Right cardiac atrium (tissue), 5 donors: ENCODE results near the gene MYO19. TPM values are rescaled to one million over a fixed set of nuclear protein-coding genes. Genes with fewer than 3 reads are reported as not detected.
"Not testable (repeated sequence)": the region's sequence is repeated elsewhere in the genome, so short reads cannot be mapped to it uniquely, and the experiment has no call there.

Source experiments
- ATAC-seq, 2 donors: fragments of 200-7000 bp; cut with Tn5 transposase; one replicate each; pipeline versions ENCODE4 v1.8.0 to v1.9.1; 2020; ENCODE audit warnings: moderate library complexity in 2 of 2, mild to moderate bottlenecking in 1 of 2
- DNase-seq, 3 donors: peaks; one replicate each; pipeline ENCODE4 v3.0.0-alpha.2; 2020
- H3K27ac ChIP-seq: one replicate; pipeline ENCODE4 v1.5.1; 2013; ENCODE audit warnings: mild to moderate bottlenecking, low read length, control low read depth, moderate library complexity
- H3K27me3 ChIP-seq: one replicate; pipeline ENCODE4 v1.6.1; 2013; ENCODE audit not compliant: control insufficient read depth, insufficient read depth
- H3K4me1 ChIP-seq: one replicate; pipeline ENCODE4 v1.6.1; 2013; ENCODE audit warnings: low read length; ENCODE audit not compliant: control insufficient read depth, insufficient read depth
- H3K4me3 ChIP-seq: one replicate; pipeline ENCODE4 v1.5.1; 2013; ENCODE audit warnings: low read length, control low read depth
- H3K9me3 ChIP-seq: one replicate; pipeline ENCODE4 v1.6.1; 2013; ENCODE audit warnings: low read length; ENCODE audit not compliant: control insufficient read depth
- WGBS: extraction: QIAGEN DNeasy Blood & Tissue Kit; methylation state at CpG from one replicate; pipeline ENCODE4 v1.1.7; 2013; 5-methylcytosine and 5-hydroxymethylcytosine counted together
- intact Hi-C, 4 donors: fragments of 100-400 bp; cut with DNase I; formaldehyde crosslinking; loops; one replicate each; pipeline versions ENCODE4 v1.11.0 to v1.14.0; 2022 to 2023
- polyA plus RNA-seq: library from polyadenylated mRNA; stranded (reverse); fragments of 200-250 nt; gene quantifications from one replicate; pipeline ENCODE4 v1.2.3, GENCODE V29; 2013
- total RNA-seq, 4 donors: library from RNA; stranded (reverse); fragmentation: NEBNext Ultra II Directional; extraction: Animal tissue kit (Norgen Biotek cat#: 25700); gene quantifications; one replicate each; pipeline ENCODE4 v1.2.1, GENCODE V29; 2021
- donor health status: healthy with polysubstance abuse.
- donor health status: DM: no; HTN: yes; CAD: no.
- donor health status: DM: no; HTN: no; CAD: no.
- donor health status: DM: no; HTN: yes; CAD: no; lungs with severe emphysema.
- donor health status: DM: yes; HTN: yes; CAD: no.

Gene MYO19
- total and polyA plus RNA-seq, 5 donors: 10.7 to 21.4 (median 16.2) TPM

- 64% methylated on average over 9 of the region's 9 CpGs for WGBS
Observed at GRCh38 chr17:36498155-36498554, 36.5 kb downstream of the MYO19 start.

GRCh38 chr17:36496018-36496789, 38.5 kb downstream of the MYO19 start:
- no peak for DNase-seq
- ATAC-seq: no peak
- 78% methylated on average over 9 of the region's 9 CpGs for WGBS
- H3K27me3 ChIP-seq: no peaks in the 10 kb centered on the region
- H3K9me3 ChIP-seq: no peaks in the 10 kb centered on the region
- no peak overlapping the region for H3K4me3 ChIP-seq
- intact Hi-C loops: no loop called here
- H3K4me1 ChIP-seq: no peaks in the 10 kb centered on the region
- no peak overlapping the region for H3K27ac ChIP-seq

More at GRCh38 chr17:36498155-36498554, 36.5 kb downstream of the MYO19 start:
- Histone ChIP-seq H3K27me3 (no peaks in the 10 kb centered on the region), H3K4me3 (no peak overlapping the region), H3K9me3 (no peaks in the 10 kb centered on the region), H3K27ac (no peak overlapping the region), H3K4me1 (no peaks in the 10 kb centered on the region)
- intact Hi-C loops: no loop called here
- DNase-seq (no peak), ATAC-seq (peak; percentile 20 to 33)

GRCh38 chr17:36495076-36495578, 39.5 kb downstream of the MYO19 start:
- no peaks in the 10 kb centered on the region for H3K27me3 ChIP-seq
- H3K4me3 ChIP-seq: no peak overlapping the region
- intact Hi-C loops: no loop called here
- ATAC-seq: no peak
- H3K4me1 ChIP-seq: no peaks in the 10 kb centered on the region
- no peaks in the 10 kb centered on the region for H3K9me3 ChIP-seq
- DNase-seq: no peak
- 72% methylated on average over 3 of the region's 3 CpGs for WGBS
- H3K27ac ChIP-seq: no peak overlapping the region

- Histone ChIP-seq H3K4me3 (no peak overlapping the region), H3K4me1 (no peaks in the 10 kb centered on the region), H3K9me3 (no peaks in the 10 kb centered on the region), H3K27ac (no peak overlapping the region), H3K27me3 (no peaks in the 10 kb centered on the region)
- no peak for ATAC-seq
- no peak for DNase-seq
- intact Hi-C loops: no loop called here
- 78% methylated on average over 5 of the region's 5 CpGs for WGBS
Observed at GRCh38 chr17:36494674-36495073, 40.0 kb downstream of the MYO19 start.

- DNase-seq: no peak
- Histone ChIP-seq H3K4me3 (no peak overlapping the region), H3K4me1 (no peaks in the 10 kb centered on the region), H3K27me3 (no peaks in the 10 kb centered on the region), H3K9me3 (no peaks in the 10 kb centered on the region), H3K27ac (no peak overlapping the region)
- intact Hi-C loops: no loop called here
- 88% methylated on average over 1 of the region's 1 CpG for WGBS
- no peak for ATAC-seq
Observed at GRCh38 chr17:36493956-36494355, 40.7 kb downstream of the MYO19 start.

- under 1% methylated on average over 73 of the region's 73 CpGs for WGBS
- Histone ChIP-seq H3K27ac (peak within 1 kb of the TSS; percentile 44), H3K27me3 (no peaks in the 10 kb centered on the region), H3K9me3 (no peaks in the 10 kb centered on the region), H3K4me1 (peaks cover 3% of the 10 kb centered on the region), H3K4me3 (peak within 1 kb of the TSS; percentile 88)
- peak; percentile 91 to 97 (median 95) for DNase-seq
- intact Hi-C loops: loop anchor here in 1 of 4 donors (10.0 kb wide), 1 partner anchor 522 kb away; no protein-coding TSS in a partner anchor
- ATAC-seq: peak; percentile 94 to 95
Observed at GRCh38 chr17:36486204-36487194, 48.2 kb downstream of the MYO19 start, which contains the start of gene ZNHIT3. ZNHIT3 (plus strand) TSS chr17:36486681; CDS start chr17:36486700, 19 bp downstream.

- ATAC-seq (no peak), DNase-seq (no peak)
- 34% methylated on average over 10 of the region's 10 CpGs for WGBS
- Histone ChIP-seq H3K9me3 (no peaks in the 10 kb centered on the region), H3K4me3 (peak overlapping the region; percentile 88), H3K27ac (peak overlapping the region; percentile 44), H3K27me3 (no peaks in the 10 kb centered on the region), H3K4me1 (peaks cover 3% of the 10 kb centered on the region)
- intact Hi-C loops: loop anchor here in 1 of 4 donors (10.0 kb wide), 1 partner anchor 521 kb away; no protein-coding TSS in a partner anchor
Observed at GRCh38 chr17:36485805-36486203, 48.9 kb downstream of the MYO19 start.

- no peak overlapping the region for H3K27ac ChIP-seq
- H3K27me3 ChIP-seq: no peaks in the 10 kb centered on the region
- H3K4me1 ChIP-seq: peaks cover 3% of the 10 kb centered on the region
- WGBS: 90% methylated on average over 8 of the region's 8 CpGs
- H3K9me3 ChIP-seq: no peaks in the 10 kb centered on the region
- H3K4me3 ChIP-seq: no peak overlapping the region
- DNase-seq: no peak
- intact Hi-C loops: loop anchor here in 1 of 4 donors (10.0 kb wide), 1 partner anchor 520 kb away; no protein-coding TSS in a partner anchor
- ATAC-seq: no peak
Observed at GRCh38 chr17:36485027-36485426, 49.6 kb downstream of the MYO19 start.

GRCh38 chr17:36484021-36484420, 50.6 kb downstream of the MYO19 start:
- H3K27ac ChIP-seq, ATAC-seq, DNase-seq, H3K27me3 ChIP-seq, H3K9me3 ChIP-seq, H3K4me3 ChIP-seq, H3K4me1 ChIP-seq: not testable (repeated sequence)
- intact Hi-C loops: loop anchor here in 3 of 4 donors (5.0 to 10.0 kb wide), 3 partner anchors 463 to 519 kb away; partner anchors contain the start of gene AATF (in 1 of the 3)
- WGBS: 88% methylated on average over 7 of the region's 7 CpGs

- Histone ChIP-seq H3K4me3 (peak overlapping the region; percentile 32), H3K27me3 (no peaks in the 10 kb centered on the region), H3K4me1 (peaks cover 3% of the 10 kb centered on the region), H3K27ac (no peak overlapping the region), H3K9me3 (no peaks in the 10 kb centered on the region)
- peak; percentile 90 for ATAC-seq
- peak; percentile 85 to 95 (median 94) for DNase-seq
- WGBS: 7% methylated on average over 79 of the region's 79 CpGs
- intact Hi-C loops: loop anchor here in 3 of 4 donors (5.0 to 10.0 kb wide), 3 partner anchors 464 to 518 kb away; partner anchors contain the start of gene AATF (in 1 of the 3)
Observed at GRCh38 chr17:36482611-36483504, 51.8 kb downstream of the MYO19 start.
